Renal cortical epithelial cell (primary cell): Measurements from ENCODE around the gene ARMCX6. TPM values are rescaled to one million over a fixed set of nuclear protein-coding genes. Genes with fewer than 3 reads are reported as not detected.
"Not testable (repeated sequence)": the region's sequence is repeated elsewhere in the genome, so short reads cannot be mapped to it uniquely, and the experiment has no call there.

Experiments
- DNase-seq: peaks from one replicate; pipeline ENCODE4 v3.0.0-alpha.2; 2011; ENCODE audit warnings: low read depth
- total RNA-seq: library from RNA; depleted of rRNA; stranded (reverse); fragments of >200 nt; gene quantifications from 2 replicates; pipeline ENCODE4 v1.2.3, GENCODE V29; 2014

The ARMCX6 gene
- 23.9 and 28.7 TPM in 2 replicates for total RNA-seq

DNA sequence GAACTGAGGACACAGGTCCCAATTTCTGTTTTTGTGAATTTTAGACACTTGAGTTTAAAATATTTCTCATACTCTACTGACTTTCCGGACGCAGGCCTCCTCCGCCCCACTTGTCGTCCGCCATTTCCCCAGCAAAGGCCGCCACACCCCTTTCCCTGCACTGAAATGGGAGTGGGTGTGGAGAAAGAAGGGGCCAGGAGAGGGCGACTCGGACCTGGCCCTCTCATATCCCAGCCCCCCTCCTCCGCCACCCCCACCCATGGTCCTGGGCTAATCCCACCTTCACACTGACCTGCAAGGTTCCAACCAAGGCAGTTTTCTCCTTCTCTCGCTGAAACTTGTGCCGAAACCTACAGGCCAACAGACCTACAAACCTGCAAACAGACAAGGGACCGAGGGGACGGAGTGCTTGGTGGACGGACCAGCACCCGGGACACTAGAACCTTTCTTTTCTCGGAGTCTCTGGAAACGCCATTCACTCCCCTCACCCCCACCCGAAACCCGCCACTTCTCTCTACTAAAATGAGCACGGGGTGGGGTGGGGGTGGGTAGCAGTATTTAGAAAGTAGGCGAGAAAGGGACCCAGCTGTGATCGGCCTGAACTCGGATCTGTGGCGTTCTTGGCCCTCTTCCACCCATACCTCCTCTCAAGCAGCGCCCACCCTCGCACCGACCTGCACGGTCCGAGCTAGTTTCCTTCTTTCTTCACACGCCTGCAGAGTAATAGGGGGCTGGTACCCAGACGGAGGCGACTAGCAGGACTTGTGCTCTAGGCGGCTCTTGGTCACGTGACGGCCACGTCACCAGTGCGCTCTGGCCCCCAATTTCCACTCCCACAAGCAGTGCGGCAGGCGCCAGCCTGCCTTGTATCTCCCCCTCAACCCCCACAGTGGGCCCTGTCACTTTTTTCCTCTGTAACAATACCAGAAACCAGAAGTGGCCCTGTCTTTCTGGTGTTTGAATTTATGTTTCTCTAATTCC, at the start of gene ARMCX6:
Gene ARMCX6 (minus strand): TSS at position 790 of the 981 bp plus-strand sequence. CDS start 1,380 bp downstream, outside the sequence.
- peak; percentile 48 for DNase-seq

DNA sequence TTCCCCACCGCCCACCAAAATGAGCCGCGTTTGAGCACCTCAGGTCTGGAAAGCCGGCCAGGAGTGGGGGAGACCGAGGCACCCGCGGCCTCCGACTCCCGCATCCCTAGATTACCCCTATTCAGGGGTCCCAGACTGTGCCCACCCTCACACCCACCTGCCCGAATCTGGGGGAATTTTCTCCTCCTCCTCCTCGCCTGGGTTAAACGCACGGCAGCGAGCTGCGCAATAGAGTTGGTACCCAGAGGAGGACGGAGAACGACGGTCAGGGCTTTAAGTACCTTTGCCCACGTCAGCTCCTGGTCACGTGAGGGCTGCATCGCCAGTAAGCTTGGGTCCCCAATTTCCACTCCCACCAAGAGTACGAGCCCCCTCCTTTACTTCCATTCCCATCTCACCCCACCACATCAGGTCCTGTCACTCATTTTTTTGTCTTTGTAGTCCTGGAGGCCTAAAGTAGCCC, 41.8 kb upstream of the ARMCX6 start, which contains the start of gene ARMCX2:
Gene ARMCX2 (minus strand): TSS at position 250 of the 463 bp plus-strand sequence. CDS start 2,262 bp downstream, outside the sequence.
- peak; percentile 35 for DNase-seq

DNA sequence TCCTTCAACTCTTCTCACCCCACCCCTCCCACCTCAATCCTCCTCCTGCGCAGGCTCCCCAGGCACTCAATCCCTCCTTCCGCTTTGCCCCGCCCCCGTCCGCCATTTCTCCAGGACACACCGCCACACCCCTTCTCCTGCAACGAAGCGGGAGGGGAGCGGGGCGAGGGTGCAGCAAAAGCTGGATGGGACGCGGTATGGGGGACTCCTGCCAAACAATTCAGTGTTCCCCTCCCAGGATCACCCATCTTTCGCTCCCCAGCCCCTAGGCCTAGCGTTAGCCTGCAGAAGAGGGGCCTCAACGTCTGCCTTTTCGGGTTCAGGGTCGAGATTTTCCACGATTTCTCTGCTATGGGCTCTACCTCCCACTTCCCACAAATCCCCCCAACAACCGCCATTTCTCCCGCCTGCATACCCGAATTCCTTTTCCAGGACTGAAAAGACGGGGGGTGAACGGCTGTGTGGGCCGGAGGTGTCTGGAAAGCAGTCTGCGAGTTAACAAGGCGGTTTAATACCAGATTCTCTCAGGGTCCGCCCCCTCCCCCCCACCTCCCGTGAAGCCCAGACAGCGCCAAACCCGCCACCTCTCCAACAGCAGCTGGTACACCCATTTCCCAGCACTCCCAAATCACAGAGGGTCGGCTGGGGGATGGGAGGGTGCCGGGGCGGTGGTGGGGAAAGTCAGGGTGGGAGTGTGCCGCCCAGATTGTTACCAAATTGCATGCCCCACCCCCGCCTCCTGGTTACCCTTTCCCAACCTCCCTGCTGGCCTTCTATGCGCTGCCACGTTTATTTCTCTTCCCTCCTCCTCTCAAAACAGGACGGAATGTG, 41.1 kb upstream of the ARMCX6 start:
- peak; percentile 18 for DNase-seq

GRCh38 chrX:101657495-101657894, 39.7 kb upstream of the ARMCX6 start:
- no peak for DNase-seq

- no peak for DNase-seq
Observed at GRCh38 chrX:101656817-101657216, 39.0 kb upstream of the ARMCX6 start.

GRCh38 chrX:101655534-101655933, 37.7 kb upstream of the ARMCX6 start:
- no peak for DNase-seq

GRCh38 chrX:101647716-101648115, 29.9 kb upstream of the ARMCX6 start:
- not testable (repeated sequence) for DNase-seq

- DNase-seq: no peak
Observed at GRCh38 chrX:101642093-101642492, 24.3 kb upstream of the ARMCX6 start.

DNA sequence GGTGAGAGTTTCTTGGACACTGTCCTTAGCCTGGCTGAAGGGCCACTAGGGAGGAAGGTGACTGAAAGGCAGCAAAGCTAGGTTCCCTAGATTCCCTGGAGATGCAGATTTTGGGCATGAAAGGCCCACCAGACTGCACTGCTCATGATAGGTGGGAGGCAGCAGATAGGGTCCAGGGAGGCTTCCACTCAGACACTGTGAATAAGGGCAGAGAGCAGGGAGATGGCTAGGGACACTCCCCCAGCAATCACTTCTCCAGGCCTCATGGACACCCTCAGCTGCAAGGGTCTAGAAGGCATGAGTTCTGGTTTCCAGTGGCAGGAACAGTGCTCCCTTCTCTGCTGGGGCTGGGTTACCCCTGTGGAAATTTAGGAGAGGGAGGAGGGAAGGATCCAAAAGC, 21.8 kb upstream of the ARMCX6 start:
- no peak for DNase-seq

- peak; percentile 43 for DNase-seq
Observed at GRCh38 chrX:101619364-101619763, 1.6 kb upstream of the ARMCX6 start.

- DNase-seq: no peak
Observed at GRCh38 chrX:101605728-101606127, 12.1 kb downstream of the ARMCX6 start.

DNA sequence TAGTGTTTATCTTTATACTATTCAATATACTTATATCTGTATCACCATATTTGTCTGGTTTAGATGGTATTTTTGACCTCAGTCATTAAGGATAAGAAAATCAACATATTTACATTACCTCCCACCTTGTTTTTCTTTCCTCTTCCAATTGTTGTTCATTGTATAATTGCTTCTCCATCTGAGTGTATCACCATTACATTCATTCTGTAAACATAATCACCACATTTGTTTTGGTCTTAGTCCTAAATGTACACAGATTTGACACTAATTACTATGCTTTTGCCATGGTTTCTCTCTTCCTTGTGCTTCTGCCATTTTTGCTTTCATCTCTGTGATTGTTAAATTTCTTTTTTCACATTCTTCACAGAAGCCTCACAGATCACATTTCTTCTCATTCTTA, 12.7 kb downstream of the ARMCX6 start:
- DNase-seq: no peak

DNA sequence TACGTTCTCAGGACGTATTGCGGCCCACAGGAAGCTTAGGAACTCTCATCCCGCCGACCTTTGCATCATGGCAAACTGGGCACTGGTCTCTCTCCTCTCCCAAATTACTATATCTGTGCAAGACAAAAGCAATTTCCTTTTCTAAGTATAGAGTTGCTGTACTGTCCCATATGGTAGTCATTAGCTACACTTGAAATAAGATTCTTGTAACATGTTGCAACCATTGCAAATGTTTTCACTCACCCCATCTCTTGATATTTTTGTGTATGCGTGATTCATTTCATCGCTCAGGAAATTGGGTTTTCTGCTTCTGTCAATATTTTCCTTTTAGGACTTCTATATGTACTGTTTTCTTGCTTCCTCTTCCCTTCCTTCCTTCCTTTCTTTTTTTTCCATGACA, 15.7 kb downstream of the ARMCX6 start:
- DNase-seq: no peak

DNA sequence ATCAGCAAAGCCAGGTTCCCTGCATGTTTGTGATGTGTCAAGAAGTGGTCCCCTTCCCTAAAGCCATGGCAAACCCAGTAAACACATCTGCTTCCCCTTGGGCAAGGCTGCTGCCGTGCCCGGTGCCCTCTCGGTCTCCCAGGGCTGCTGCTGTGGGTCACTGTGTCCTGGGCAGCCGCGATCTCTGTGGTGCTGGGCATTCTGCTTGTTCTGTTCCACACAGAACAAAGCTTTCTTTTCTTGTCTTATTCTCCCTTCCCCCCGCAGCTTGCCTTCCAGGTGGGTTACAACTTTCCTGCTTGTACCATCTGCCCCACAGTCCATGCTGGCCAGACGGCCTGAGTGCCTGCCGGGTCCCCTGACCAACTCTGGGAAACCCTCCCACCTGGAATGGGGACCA, 18.2 kb downstream of the ARMCX6 start:
- not testable (repeated sequence) for DNase-seq

- DNase-seq: peak; percentile 76
Observed at GRCh38 chrX:101595739-101596419, 21.9 kb downstream of the ARMCX6 start.

Other genes with a start within 250 kb of the ARMCX6 start
- gene BTK, start 231.8 kb downstream of the ARMCX6 start, total RNA-seq: not detected in 2 replicates
- 807 and 955 TPM in 2 replicates for gene RPL36A, start 227.0 kb downstream of the ARMCX6 start, total RNA-seq
- gene GLA, start 210.1 kb downstream of the ARMCX6 start, total RNA-seq: 44.4 and 81.1 TPM in 2 replicates
- 99.3 and 123 TPM in 2 replicates for gene HNRNPH2, start 209.8 kb downstream of the ARMCX6 start, total RNA-seq
- 0.69 and 5.5 TPM in 2 replicates for gene ARMCX4, start 132.5 kb downstream of the ARMCX6 start, total RNA-seq
- 28.1 and 29.2 TPM in 2 replicates for gene ARMCX1, start 67.5 kb downstream of the ARMCX6 start, total RNA-seq
- 66.5 and 93.5 TPM in 2 replicates for gene ARMCX3, start 5.2 kb upstream of the ARMCX6 start, total RNA-seq
- 32.5 and 69.4 TPM in 2 replicates for gene ARMCX2, start 41.9 kb upstream of the ARMCX6 start, total RNA-seq